Activated CD4-positive, alpha-beta T cell treated with anti-CD3 and anti-CD28 coated beads, Interleukin-2, amount 10 ng/mL, durations not matched to agents 7 days and 5 days (primary cell): ENCODE data around the gene CYP2J2. TPM values are rescaled to one million over a fixed set of nuclear protein-coding genes. Genes with fewer than 3 reads are reported as not detected.

Source experiments
- CTCF ChIA-PET: fragments of 350-600 bp; sonication (Branson Sonifier 250); formaldehyde crosslinking; loops from one replicate; lab custom pipeline; 2021; ENCODE audit warnings: antibody characterized with exemption; lab: Charles Lee
- POLR2A ChIA-PET: fragments of 350-600 bp; sonication (Branson Sonifier 250); formaldehyde crosslinking; loops from one replicate; lab custom pipeline; 2021; ENCODE audit warnings: antibody characterized with exemption; lab: Charles Lee
- DNase-seq: peaks from one replicate; pipeline ENCODE4 v3.0.0-alpha.2; 2020
- H3K27ac Mint-ChIP-seq: one replicate; pipeline ENCODE4 v1.8.0; 2021; ENCODE audit warnings: mild to moderate bottlenecking, moderate library complexity, mixed read lengths
- H3K27me3 Mint-ChIP-seq: one replicate; pipeline ENCODE4 v1.8.0; 2021; ENCODE audit warnings: mixed read lengths
- H3K36me3 Mint-ChIP-seq: one replicate; pipeline ENCODE4 v1.8.0; 2021; ENCODE audit warnings: low read depth, mixed read lengths
- H3K4me1 Mint-ChIP-seq: one replicate; pipeline ENCODE4 v1.8.0; 2021; ENCODE audit warnings: mixed read lengths
- H3K4me3 Mint-ChIP-seq: one replicate; pipeline ENCODE4 v1.8.0; 2021; ENCODE audit warnings: mild to moderate bottlenecking, moderate library complexity, mixed read lengths
- H3K9me3 Mint-ChIP-seq: one replicate; pipeline ENCODE4 v1.8.0; 2021; ENCODE audit warnings: mixed read lengths
- total RNA-seq, 2 experiments: library from RNA; stranded (reverse); gene quantifications; one replicate each; pipeline ENCODE4 v1.2.3, GENCODE V29; 2021

CYP2J2 gene
- total RNA-seq, 2 experiments from 2014 or later, result 2.9 to 3.4 TPM

DNA sequence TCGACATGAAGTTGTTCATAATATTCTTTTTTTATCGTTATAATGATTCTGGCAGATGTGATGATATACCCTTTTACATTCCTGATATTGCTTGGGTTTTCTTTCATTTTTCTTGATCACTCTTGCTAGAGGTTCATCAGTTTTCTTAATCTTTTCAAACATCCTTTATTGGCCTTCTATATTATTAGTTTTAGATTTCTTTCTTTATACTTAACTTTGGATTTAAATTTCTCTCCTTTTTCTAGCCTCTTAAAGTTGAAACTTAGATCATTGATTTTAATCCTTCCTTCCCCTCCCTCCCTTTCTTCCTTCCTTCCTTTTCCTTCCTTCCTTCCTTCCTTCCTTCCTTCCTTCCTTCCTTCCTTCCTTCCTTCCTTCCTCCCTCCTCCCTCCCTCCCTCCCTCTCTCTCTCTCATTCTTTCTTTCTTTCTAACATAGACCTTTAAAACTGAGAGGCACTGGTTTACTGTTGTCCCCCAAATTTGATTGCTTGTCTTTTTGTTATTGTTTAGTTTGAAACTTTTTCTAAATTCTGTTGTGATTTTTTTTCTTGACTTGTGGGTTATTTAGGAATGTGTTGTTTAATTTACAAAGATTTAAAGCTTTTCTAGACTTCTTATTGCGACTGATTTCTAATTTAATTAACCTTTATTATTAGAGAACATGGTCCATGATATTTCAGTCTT lies 80.2 kb downstream of the CYP2J2 start:
- Mint-ChIP-seq H3K4me1 (no peaks in the 10 kb centered on the region), H3K4me3 (no peak overlapping the region), H3K9me3 (no peaks in the 10 kb centered on the region), H3K36me3 (peaks cover 4% of the 10 kb centered on the region), H3K27ac (no peak overlapping the region), H3K27me3 (no peaks in the 10 kb centered on the region)
- ChIA-PET CTCF (no interaction called here), POLR2A (no interaction called here)
- no peak for DNase-seq

DNA sequence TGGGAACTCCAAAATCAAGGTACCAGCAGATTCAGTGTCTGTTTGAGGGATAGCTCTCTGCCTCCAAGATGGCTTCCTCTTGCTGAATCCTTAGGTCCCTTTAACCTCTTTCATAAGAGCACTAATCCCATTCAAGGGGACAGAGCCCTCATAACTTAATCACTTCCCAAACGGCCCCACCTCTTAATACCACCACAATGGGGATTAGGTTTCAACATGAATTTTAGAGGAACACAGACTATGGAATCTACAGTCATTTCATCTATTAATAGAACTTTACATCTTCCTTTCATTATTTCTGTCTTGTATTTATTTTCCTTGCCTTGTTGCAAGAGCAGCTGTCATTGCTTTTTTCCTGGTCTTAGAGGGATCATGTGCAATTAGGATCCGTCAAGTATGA lies 81.5 kb downstream of the CYP2J2 start:
- Mint-ChIP-seq H3K4me1 (no peaks in the 10 kb centered on the region), H3K27me3 (no peaks in the 10 kb centered on the region), H3K4me3 (no peak overlapping the region), H3K27ac (no peak overlapping the region), H3K9me3 (no peaks in the 10 kb centered on the region), H3K36me3 (peaks cover 9% of the 10 kb centered on the region)
- CTCF ChIA-PET, result no interaction called here
- DNase-seq, result no peak
- POLR2A ChIA-PET, result no interaction called here

Other genes with a start within 250 kb of the CYP2J2 start
- 1 to 10 TPM; 7.7 to 8.0 TPM for gene HOOK1, start 111.8 kb downstream of the CYP2J2 start, total RNA-seq
- gene C1orf87, start 147.0 kb upstream of the CYP2J2 start, total RNA-seq, result not detected